ENCODE data around the gene FREM2.
A peak's percentile ranks its signal among the peaks of the same experiment; 100 is the strongest.

FREM2 gene

GRCh38 chr13:38819596-38819995, 132.7 kb downstream of the FREM2 start:
- Histone ChIP-seq H3K79me2 (ENCODE audit: control insufficient read depth, insufficient read depth, low read length, poor library complexity) (no peaks in the 10 kb centered on the region), H4K91ac (ENCODE audit: low read depth, low read length) (no peak overlapping the region), H2BK120ac (ENCODE audit: insufficient read depth, low read length, poor library complexity) (no peak overlapping the region), H2AK5ac (ENCODE audit: low read length) (no peak overlapping the region), H3K4me2 (ENCODE audit: low read length) (no peak overlapping the region), H3K14ac (ENCODE audit: low read length) (no peak overlapping the region), H3K27ac (ENCODE audit: low read depth, low read length) (no peak overlapping the region), H4K12ac (ENCODE audit: low read depth, low read length) (no peak overlapping the region), H3K9ac (ENCODE audit: low read length) (no peak overlapping the region), H3K36me3 (ENCODE audit: control insufficient read depth in 1 of 2, insufficient read depth in 2 of 2, low read length in 2 of 2) (peaks cover 0 to 5% of the 10 kb centered on the region in 2 experiments), H3K4me3 (ENCODE audit: low read depth, low read length) (no peak overlapping the region), H3K23ac (ENCODE audit: low read length) (no peak overlapping the region), H3K9me3 (ENCODE audit: insufficient read depth, low read depth, low read length) (no peaks in the 10 kb centered on the region), H3K27me3 (ENCODE audit: insufficient read depth, low read length) (no peaks in the 10 kb centered on the region), H4K8ac (ENCODE audit: low read depth, low read length) (no peak overlapping the region), H2BK12ac (ENCODE audit: low read length) (no peak overlapping the region), H3K4ac (ENCODE audit: low read depth, low read length) (no peak overlapping the region), H3K18ac (ENCODE audit: low read length) (no peak overlapping the region), H2AFZ (ENCODE audit: insufficient read depth, low read length, poor library complexity) (no peak overlapping the region), H3K4me1 (ENCODE audit: control insufficient read depth in 1 of 2, insufficient read depth in 2 of 2, low read length in 2 of 2) (peaks cover 5% of the 10 kb centered on the region in 2 experiments), H2BK5ac (ENCODE audit: low read depth, low read length, poor library complexity) (no peak overlapping the region), H3K79me1 (ENCODE audit: low read length) (peaks cover 4% of the 10 kb centered on the region)
- WGBS (ENCODE audit: extremely low coverage, insufficient coverage, insufficient read length), result no CpG with 5 or more reads among the region's 2 CpGs
- no peak for DNase-seq

- no peak for DNase-seq
- Histone ChIP-seq H2AK5ac (ENCODE audit: low read length) (no peak overlapping the region), H3K79me2 (ENCODE audit: control insufficient read depth, insufficient read depth, low read length, poor library complexity) (no peaks in the 10 kb centered on the region), H3K79me1 (ENCODE audit: low read length) (peaks cover 4% of the 10 kb centered on the region), H3K9ac (ENCODE audit: low read length) (no peak overlapping the region), H3K36me3 (ENCODE audit: control insufficient read depth in 1 of 2, insufficient read depth in 2 of 2, low read length in 2 of 2) (peaks cover 0 to 9% of the 10 kb centered on the region in 2 experiments), H2BK12ac (ENCODE audit: low read length) (peak overlapping the region; percentile 72), H4K12ac (ENCODE audit: low read depth, low read length) (no peak overlapping the region), H2BK5ac (ENCODE audit: low read depth, low read length, poor library complexity) (peak overlapping the region; percentile 59), H3K14ac (ENCODE audit: low read length) (peak overlapping the region; percentile 62), H3K4me2 (ENCODE audit: low read length) (no peak overlapping the region), H3K4ac (ENCODE audit: low read depth, low read length) (no peak overlapping the region), H4K8ac (ENCODE audit: low read depth, low read length) (peak overlapping the region; percentile 80), H2AFZ (ENCODE audit: insufficient read depth, low read length, poor library complexity) (no peak overlapping the region), H3K27ac (ENCODE audit: low read depth, low read length) (peak overlapping the region; percentile 57), H3K9me3 (ENCODE audit: insufficient read depth, low read depth, low read length) (no peaks in the 10 kb centered on the region), H4K91ac (ENCODE audit: low read depth, low read length) (no peak overlapping the region), H3K18ac (ENCODE audit: low read length) (no peak overlapping the region), H3K4me3 (ENCODE audit: low read depth, low read length) (no peak overlapping the region), H3K23ac (ENCODE audit: low read length) (no peak overlapping the region), H3K4me1 (ENCODE audit: control insufficient read depth in 1 of 2, insufficient read depth in 2 of 2, low read length in 2 of 2) (peaks cover 3 to 8% of the 10 kb centered on the region in 2 experiments), H3K27me3 (ENCODE audit: insufficient read depth, low read length) (no peaks in the 10 kb centered on the region), H2BK120ac (ENCODE audit: insufficient read depth, low read length, poor library complexity) (no peak overlapping the region)
- no CpG with 5 or more reads among the region's 8 CpGs for WGBS (ENCODE audit: extremely low coverage, insufficient coverage, insufficient read length)
Observed at GRCh38 chr13:38821770-38822551, 135.1 kb downstream of the FREM2 start.

- H4K91ac ChIP-seq (ENCODE audit: low read depth, low read length), result no peak overlapping the region
- no peak overlapping the region for H2BK120ac ChIP-seq (ENCODE audit: insufficient read depth, low read length, poor library complexity)
- no peak overlapping the region for H2BK12ac ChIP-seq (ENCODE audit: low read length)
- H3K9me3 ChIP-seq (ENCODE audit: insufficient read depth, low read depth, low read length), result no peaks in the 10 kb centered on the region
- H4K12ac ChIP-seq (ENCODE audit: low read depth, low read length), result no peak overlapping the region
- H2BK5ac ChIP-seq (ENCODE audit: low read depth, low read length, poor library complexity), result no peak overlapping the region
- DNase-seq, result no peak
- H3K27me3 ChIP-seq (ENCODE audit: insufficient read depth, low read length), result no peaks in the 10 kb centered on the region
- no peak overlapping the region for H4K8ac ChIP-seq (ENCODE audit: low read depth, low read length)
- H3K18ac ChIP-seq (ENCODE audit: low read length), result no peak overlapping the region
- peaks cover 3 to 8% of the 10 kb centered on the region in 2 experiments for H3K4me1 ChIP-seq (ENCODE audit: control insufficient read depth in 1 of 2, insufficient read depth in 2 of 2, low read length in 2 of 2)
- H3K27ac ChIP-seq (ENCODE audit: low read depth, low read length), result no peak overlapping the region
- peaks cover 0 to 9% of the 10 kb centered on the region in 2 experiments for H3K36me3 ChIP-seq (ENCODE audit: control insufficient read depth in 1 of 2, insufficient read depth in 2 of 2, low read length in 2 of 2)
- H3K4me2 ChIP-seq (ENCODE audit: low read length), result no peak overlapping the region
- H3K23ac ChIP-seq (ENCODE audit: low read length), result no peak overlapping the region
- H3K9ac ChIP-seq (ENCODE audit: low read length), result no peak overlapping the region
- no peak overlapping the region for H3K4ac ChIP-seq (ENCODE audit: low read depth, low read length)
- H2AK5ac ChIP-seq (ENCODE audit: low read length), result no peak overlapping the region
- no peak overlapping the region for H3K14ac ChIP-seq (ENCODE audit: low read length)
- H3K79me1 ChIP-seq (ENCODE audit: low read length), result peaks cover 4% of the 10 kb centered on the region
- no peak overlapping the region for H3K4me3 ChIP-seq (ENCODE audit: low read depth, low read length)
- no peaks in the 10 kb centered on the region for H3K79me2 ChIP-seq (ENCODE audit: control insufficient read depth, insufficient read depth, low read length, poor library complexity)
- no peak overlapping the region for H2AFZ ChIP-seq (ENCODE audit: insufficient read depth, low read length, poor library complexity)
- no CpG with 5 or more reads among the region's 4 CpGs for WGBS (ENCODE audit: extremely low coverage, insufficient coverage, insufficient read length)
Observed at GRCh38 chr13:38824342-38824741, 137.5 kb downstream of the FREM2 start.

GRCh38 chr13:38826182-38826813, 139.4 kb downstream of the FREM2 start:
- H3K27me3 ChIP-seq (ENCODE audit: insufficient read depth, low read length), result no peaks in the 10 kb centered on the region
- H4K8ac ChIP-seq (ENCODE audit: low read depth, low read length), result no peak overlapping the region
- peaks cover 3 to 8% of the 10 kb centered on the region in 2 experiments for H3K4me1 ChIP-seq (ENCODE audit: control insufficient read depth in 1 of 2, insufficient read depth in 2 of 2, low read length in 2 of 2)
- no CpG with 5 or more reads among the region's 11 CpGs for WGBS (ENCODE audit: extremely low coverage, insufficient coverage, insufficient read length)
- no peaks in the 10 kb centered on the region for H3K9me3 ChIP-seq (ENCODE audit: insufficient read depth, low read depth, low read length)
- H3K18ac ChIP-seq (ENCODE audit: low read length), result no peak overlapping the region
- H3K4me2 ChIP-seq (ENCODE audit: low read length), result no peak overlapping the region
- no peak overlapping the region for H2AFZ ChIP-seq (ENCODE audit: insufficient read depth, low read length, poor library complexity)
- H2BK12ac ChIP-seq (ENCODE audit: low read length), result no peak overlapping the region
- no peak overlapping the region for H4K91ac ChIP-seq (ENCODE audit: low read depth, low read length)
- DNase-seq, result no peak
- H3K9ac ChIP-seq (ENCODE audit: low read length), result no peak overlapping the region
- H2AK5ac ChIP-seq (ENCODE audit: low read length), result no peak overlapping the region
- no peak overlapping the region for H4K12ac ChIP-seq (ENCODE audit: low read depth, low read length)
- no peak overlapping the region for H3K4me3 ChIP-seq (ENCODE audit: low read depth, low read length)
- peak overlapping the region; percentile 33 for H3K23ac ChIP-seq (ENCODE audit: low read length)
- no peak overlapping the region for H3K4ac ChIP-seq (ENCODE audit: low read depth, low read length)
- H3K14ac ChIP-seq (ENCODE audit: low read length), result no peak overlapping the region
- no peaks in the 10 kb centered on the region for H3K79me2 ChIP-seq (ENCODE audit: control insufficient read depth, insufficient read depth, low read length, poor library complexity)
- no peak overlapping the region for H2BK120ac ChIP-seq (ENCODE audit: insufficient read depth, low read length, poor library complexity)
- peaks cover 4% of the 10 kb centered on the region for H3K79me1 ChIP-seq (ENCODE audit: low read length)
- H3K27ac ChIP-seq (ENCODE audit: low read depth, low read length), result no peak overlapping the region
- peaks cover 0 to 9% of the 10 kb centered on the region in 2 experiments for H3K36me3 ChIP-seq (ENCODE audit: control insufficient read depth in 1 of 2, insufficient read depth in 2 of 2, low read length in 2 of 2)
- no peak overlapping the region for H2BK5ac ChIP-seq (ENCODE audit: low read depth, low read length, poor library complexity)

All from trophoblast cell (in vitro differentiated cells and primary cell).